Activated CD4-positive, CD25-positive, alpha-beta regulatory T cell treated with anti-CD3 and anti-CD28 coated beads, Interleukin-2, amount 50 U/mL, for 72 hours (primary cell): ENCODE measurements around the gene ARHGAP22.

Source experiments
- DNase-seq: peaks from one replicate; pipeline ENCODE4 v3.0.0; 2021

The ARHGAP22 gene

GRCh38 chr10:48495282-48496045 lies 109.4 kb downstream of the ARHGAP22 start:
- no peak for DNase-seq

GRCh38 chr10:48494611-48495010 lies 110.3 kb downstream of the ARHGAP22 start:
- DNase-seq = no peak

- DNase-seq = no peak
Measured at GRCh38 chr10:48494073-48494472, 110.8 kb downstream of the ARHGAP22 start.

GRCh38 chr10:48493083-48493871 lies 111.6 kb downstream of the ARHGAP22 start:
- DNase-seq = no peak

GRCh38 chr10:48492201-48492600 lies 112.7 kb downstream of the ARHGAP22 start:
- no peak for DNase-seq

GRCh38 chr10:48491392-48492139 lies 113.3 kb downstream of the ARHGAP22 start:
- DNase-seq = no peak

- no peak for DNase-seq
Measured at GRCh38 chr10:48490946-48491345, 113.9 kb downstream of the ARHGAP22 start.

- DNase-seq = no peak
Measured at GRCh38 chr10:48490571-48490940, 114.3 kb downstream of the ARHGAP22 start.

DNA sequence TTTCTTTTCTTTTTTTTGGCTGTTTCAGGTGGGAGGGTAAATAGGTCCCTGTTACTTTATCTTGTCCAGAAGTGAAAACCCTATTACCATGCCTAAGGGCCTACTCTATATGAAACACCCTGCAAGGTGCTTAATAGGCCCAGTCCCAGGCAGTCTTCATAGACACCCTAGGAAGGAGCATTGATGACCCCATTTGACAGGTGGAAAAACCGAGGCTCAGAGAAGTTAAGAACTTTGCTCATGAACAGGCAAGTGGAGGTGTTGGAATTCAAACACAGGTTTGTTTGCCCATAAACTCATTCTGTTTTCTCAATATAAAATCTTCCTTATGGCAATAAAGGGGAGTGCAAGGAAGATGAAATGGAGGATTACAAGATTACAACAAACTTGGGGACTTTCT lies 115.8 kb downstream of the ARHGAP22 start:
- DNase-seq = no peak

- no peak for DNase-seq
Measured at GRCh38 chr10:48487244-48487643, 117.6 kb downstream of the ARHGAP22 start.

DNA sequence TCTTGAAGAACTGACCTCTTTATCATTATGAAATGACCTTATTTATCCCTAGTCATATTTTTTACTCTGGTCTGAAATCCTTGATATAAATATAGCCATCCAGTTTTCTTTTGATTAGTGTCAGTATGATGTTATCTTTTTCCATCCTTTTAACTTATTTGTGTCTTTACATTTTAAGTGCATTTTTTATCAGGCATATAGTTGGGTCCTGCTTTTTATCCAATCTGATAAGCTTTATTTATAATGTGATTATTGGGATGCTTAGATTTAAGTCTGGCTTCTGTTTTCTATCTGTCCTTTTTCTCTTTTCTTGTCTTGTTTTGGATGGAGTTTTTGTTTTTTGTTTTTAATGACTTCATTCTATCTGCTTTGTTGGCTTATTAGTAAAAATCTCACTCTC lies 119.2 kb downstream of the ARHGAP22 start:
- no peak for DNase-seq

DNA sequence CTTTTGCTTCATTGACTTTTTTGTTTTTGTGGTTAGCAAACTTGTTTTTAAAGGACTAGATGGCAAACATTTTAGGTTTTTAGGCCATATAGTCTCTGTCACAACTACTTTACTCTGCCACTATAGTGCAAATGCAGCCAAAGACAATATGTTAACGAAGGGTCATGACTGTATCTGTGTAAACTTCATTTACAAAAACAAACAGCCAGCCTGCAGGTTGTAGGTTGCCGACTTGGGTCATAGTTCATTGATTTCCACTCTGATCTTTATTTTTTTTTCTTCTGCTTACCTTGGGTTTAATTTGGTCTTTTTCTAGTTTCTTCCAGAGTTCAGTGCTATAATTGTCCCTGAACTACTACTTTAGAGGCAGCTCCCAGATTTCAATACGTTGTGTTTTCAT lies 120.0 kb downstream of the ARHGAP22 start:
- DNase-seq = no peak

DNA sequence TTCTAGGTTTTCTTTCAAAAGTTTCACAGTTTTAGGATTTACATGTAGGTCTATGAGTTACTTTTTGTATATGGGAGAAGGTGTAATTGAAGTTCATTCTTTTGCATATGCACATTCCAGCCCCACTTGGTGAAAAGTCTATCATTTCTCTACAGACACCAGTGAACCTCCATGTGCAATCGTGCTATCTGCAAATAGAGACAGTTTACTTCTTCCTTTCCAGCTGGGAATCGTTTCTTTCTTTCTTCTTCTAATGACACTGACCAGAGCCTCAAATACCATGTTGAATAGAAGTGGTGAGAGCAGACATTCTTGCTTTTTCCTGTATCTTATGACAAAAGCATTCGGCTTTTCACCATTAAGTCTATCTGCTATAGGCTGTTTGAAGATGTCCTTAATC lies 122.7 kb downstream of the ARHGAP22 start:
- DNase-seq = no peak

DNA sequence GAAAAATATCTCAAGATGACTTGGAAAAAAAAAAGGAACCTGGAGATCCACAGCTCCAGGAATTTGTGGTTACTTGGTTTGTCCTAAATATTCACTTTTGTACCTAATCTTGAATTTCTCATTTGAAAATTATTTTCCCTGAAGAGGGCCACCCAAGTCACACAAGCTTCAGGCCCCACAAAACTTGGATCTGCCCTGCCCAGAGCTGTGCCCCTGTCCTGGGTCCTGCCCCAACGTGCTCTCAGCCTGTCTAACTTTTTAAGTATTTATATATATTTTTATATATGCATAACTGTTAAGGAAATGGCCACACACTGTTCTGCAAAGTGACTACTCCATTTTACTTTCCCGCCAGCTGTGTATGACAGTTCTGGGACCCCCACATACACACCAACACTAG lies 123.5 kb downstream of the ARHGAP22 start:
- DNase-seq = no peak

GRCh38 chr10:48480397-48481374 lies 124.2 kb downstream of the ARHGAP22 start:
- no peak for DNase-seq

GRCh38 chr10:48478980-48479811 lies 125.7 kb downstream of the ARHGAP22 start:
- no peak for DNase-seq

- DNase-seq = no peak
Measured at GRCh38 chr10:48478469-48478868, 126.4 kb downstream of the ARHGAP22 start.

DNA sequence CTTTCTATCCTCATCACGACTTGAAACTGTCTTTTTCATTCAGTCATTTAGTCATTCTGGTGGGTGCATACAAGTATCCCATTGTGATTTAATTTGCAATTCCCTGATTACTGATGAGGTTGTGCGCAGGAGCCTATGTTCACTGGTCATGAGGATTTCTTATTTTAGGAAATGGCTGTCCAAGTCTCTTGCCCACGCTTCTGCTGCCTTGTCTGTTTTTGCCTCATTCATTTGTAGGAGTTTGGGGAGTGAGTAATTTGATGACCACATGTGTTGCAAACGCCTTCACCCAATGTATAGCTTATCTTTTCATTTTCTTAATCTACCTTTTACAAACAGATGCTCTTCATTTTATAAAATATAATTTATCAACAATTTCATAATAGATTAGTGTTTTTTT lies 127.3 kb downstream of the ARHGAP22 start:
- DNase-seq = no peak

DNA sequence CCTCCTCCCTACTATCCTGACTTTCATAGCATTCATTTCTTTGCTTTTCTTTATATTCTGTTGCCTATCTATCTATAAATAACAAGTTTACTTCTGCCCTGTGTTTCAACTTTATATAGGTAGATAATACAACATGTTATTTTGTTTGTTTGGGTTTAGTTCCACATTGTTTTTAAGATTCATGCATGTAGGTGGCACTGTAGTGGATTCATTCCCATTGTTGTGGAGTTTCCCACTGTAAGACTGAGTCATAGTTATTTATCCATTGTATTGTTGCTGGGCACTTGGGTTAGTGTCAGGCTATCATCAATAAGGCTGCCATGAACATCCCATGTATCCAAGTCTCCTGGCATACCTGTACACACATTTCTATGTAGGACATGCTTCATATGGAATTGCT lies 127.7 kb downstream of the ARHGAP22 start:
- no peak for DNase-seq

GRCh38 chr10:48476279-48476982 lies 128.4 kb downstream of the ARHGAP22 start:
- DNase-seq = no peak

DNA sequence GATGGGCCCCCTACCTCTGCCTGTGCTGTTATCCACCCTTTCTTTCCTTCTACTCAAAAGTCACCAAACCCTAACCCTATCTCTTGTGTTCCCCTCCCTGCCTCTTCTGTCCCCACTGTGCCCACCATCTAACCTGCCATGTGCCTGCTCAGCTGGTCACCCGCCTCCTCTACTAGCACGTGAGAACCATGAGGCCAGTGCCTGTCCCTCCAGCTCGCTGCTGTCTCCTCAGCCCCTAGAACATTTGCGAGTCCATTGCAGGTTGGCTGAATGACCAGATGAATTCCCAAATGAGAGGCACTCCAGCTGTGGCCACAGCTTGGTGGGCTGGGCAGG lies 129.0 kb downstream of the ARHGAP22 start:
- no peak for DNase-seq
